ENCODE results near the gene GAS6. TPM values are rescaled to one million over a fixed set of nuclear protein-coding genes. Genes with fewer than 3 reads are reported as not detected.

GAS6 gene
- polyA plus RNA-seq, 1 donor from 2014 or later, result 52.4 TPM

DNA sequence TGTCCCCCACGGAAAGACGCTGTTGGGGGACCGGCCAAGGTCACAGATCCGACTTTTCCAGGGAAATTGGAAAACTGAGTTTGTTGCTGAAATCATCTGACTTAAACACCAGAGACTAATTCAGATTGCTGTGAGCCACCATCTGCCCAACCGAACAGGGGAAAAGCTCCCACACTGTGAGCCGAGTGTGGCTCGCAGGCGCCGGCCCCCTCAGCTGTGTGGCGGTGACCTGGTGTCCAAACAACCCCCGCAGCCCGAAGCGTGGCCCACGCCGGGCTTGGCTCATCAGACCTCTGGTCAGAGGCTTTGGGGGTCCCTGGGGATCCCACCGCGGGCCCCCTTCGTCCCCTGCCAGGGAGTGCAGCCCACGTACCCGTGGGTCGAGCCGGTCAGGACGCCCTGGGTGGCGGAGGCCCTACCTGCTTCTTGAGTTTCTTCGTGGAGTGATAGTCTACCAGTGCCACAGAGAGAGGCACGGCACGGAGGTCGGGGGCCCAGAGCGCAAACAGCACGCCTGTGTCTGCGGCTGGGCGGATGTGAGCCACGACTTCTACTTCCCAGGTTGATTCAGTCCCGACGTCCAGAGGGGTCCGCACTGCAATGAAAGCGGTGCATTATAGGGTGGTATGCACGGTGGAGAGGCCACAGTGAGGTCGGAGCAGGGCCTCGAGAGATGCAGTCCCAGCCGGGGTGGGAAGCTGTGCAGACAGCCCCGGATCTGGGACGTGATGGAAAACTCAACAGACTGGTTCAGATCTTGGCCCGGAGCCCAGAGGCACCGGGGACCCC lies 40.7 kb downstream of the GAS6 start:
- Histone ChIP-seq H3K9ac (ENCODE audit: low read length) (no peak overlapping the region), H3K4me2 (ENCODE audit: low read length) (no peak overlapping the region), H4K20me1 (ENCODE audit: insufficient read depth) (no peaks in the 10 kb centered on the region), H3K4me3 (ENCODE audit: low read length) (no peak overlapping the region), H3K27me3 (ENCODE audit: insufficient read depth, low read depth, low read length) (no peaks in the 10 kb centered on the region), H3K79me2 (replicated peaks; ENCODE audit: insufficient read depth, low read length) (no peaks in the 10 kb centered on the region), H2AFZ (ENCODE audit: low read depth, low read length) (no peak overlapping the region), H3K36me3 (ENCODE audit: insufficient read depth, low read length) (no peaks in the 10 kb centered on the region), H3K9me2 (ENCODE audit: insufficient read depth, low read length) (no peaks in the 10 kb centered on the region), H3F3A (ENCODE audit: insufficient read depth, low read length, poor library complexity, severe bottlenecking) (no peaks in the 10 kb centered on the region), H3K9me3 (ENCODE audit: low read length) (no peaks in the 10 kb centered on the region), H3K27ac (ENCODE audit: low read length) (no peak overlapping the region)
- TF ChIP-seq POLR2AphosphoS5 (IDR thresholded peaks at IDR 0.05), result no peak

DNA sequence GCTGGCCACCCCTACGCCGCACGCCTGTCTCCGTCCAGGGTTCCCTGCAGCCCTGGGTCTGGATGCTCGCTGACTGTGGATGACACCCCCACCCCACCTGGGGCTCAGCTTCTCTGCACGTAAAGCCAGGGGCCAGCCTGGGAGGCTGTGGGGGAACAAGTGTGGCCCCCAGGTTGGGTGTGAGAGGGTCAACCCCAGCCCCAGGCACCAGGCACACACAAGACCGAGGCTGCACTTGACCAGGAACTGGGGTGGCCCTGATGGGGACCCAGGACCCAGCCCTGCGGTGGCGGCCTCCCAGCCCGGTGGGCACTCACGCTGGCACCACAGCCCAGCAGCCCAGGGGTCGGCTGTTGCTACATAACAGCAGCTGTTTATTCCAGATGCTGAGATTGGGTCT lies 41.6 kb downstream of the GAS6 start:
- H3K27me3 ChIP-seq (ENCODE audit: insufficient read depth, low read depth, low read length), result no peaks in the 10 kb centered on the region
- no peak overlapping the region for H3K4me3 ChIP-seq (ENCODE audit: low read length)
- H4K20me1 ChIP-seq (ENCODE audit: insufficient read depth), result no peaks in the 10 kb centered on the region
- no peaks in the 10 kb centered on the region for H3K36me3 ChIP-seq (ENCODE audit: insufficient read depth, low read length)
- no peak overlapping the region for H2AFZ ChIP-seq (ENCODE audit: low read depth, low read length)
- no peaks in the 10 kb centered on the region for H3F3A ChIP-seq (ENCODE audit: insufficient read depth, low read length, poor library complexity, severe bottlenecking)
- no peaks in the 10 kb centered on the region for H3K9me2 ChIP-seq (ENCODE audit: insufficient read depth, low read length)
- no peak overlapping the region for H3K4me2 ChIP-seq (ENCODE audit: low read length)
- TF ChIP-seq, protein P1, sequence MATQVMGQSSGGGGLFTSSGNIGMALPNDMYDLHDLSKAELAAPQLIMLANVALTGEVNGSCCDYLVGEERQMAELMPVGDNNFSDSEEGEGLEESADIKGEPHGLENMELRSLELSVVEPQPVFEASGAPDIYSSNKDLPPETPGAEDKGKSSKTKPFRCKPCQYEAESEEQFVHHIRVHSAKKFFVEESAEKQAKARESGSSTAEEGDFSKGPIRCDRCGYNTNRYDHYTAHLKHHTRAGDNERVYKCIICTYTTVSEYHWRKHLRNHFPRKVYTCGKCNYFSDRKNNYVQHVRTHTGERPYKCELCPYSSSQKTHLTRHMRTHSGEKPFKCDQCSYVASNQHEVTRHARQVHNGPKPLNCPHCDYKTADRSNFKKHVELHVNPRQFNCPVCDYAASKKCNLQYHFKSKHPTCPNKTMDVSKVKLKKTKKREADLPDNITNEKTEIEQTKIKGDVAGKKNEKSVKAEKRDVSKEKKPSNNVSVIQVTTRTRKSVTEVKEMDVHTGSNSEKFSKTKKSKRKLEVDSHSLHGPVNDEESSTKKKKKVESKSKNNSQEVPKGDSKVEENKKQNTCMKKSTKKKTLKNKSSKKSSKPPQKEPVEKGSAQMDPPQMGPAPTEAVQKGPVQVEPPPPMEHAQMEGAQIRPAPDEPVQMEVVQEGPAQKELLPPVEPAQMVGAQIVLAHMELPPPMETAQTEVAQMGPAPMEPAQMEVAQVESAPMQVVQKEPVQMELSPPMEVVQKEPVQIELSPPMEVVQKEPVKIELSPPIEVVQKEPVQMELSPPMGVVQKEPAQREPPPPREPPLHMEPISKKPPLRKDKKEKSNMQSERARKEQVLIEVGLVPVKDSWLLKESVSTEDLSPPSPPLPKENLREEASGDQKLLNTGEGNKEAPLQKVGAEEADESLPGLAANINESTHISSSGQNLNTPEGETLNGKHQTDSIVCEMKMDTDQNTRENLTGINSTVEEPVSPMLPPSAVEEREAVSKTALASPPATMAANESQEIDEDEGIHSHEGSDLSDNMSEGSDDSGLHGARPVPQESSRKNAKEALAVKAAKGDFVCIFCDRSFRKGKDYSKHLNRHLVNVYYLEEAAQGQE (IDR thresholded peaks at IDR 0.05; ENCODE audit: borderline replicate concordance), result no peak
- TF ChIP-seq, protein P2, sequence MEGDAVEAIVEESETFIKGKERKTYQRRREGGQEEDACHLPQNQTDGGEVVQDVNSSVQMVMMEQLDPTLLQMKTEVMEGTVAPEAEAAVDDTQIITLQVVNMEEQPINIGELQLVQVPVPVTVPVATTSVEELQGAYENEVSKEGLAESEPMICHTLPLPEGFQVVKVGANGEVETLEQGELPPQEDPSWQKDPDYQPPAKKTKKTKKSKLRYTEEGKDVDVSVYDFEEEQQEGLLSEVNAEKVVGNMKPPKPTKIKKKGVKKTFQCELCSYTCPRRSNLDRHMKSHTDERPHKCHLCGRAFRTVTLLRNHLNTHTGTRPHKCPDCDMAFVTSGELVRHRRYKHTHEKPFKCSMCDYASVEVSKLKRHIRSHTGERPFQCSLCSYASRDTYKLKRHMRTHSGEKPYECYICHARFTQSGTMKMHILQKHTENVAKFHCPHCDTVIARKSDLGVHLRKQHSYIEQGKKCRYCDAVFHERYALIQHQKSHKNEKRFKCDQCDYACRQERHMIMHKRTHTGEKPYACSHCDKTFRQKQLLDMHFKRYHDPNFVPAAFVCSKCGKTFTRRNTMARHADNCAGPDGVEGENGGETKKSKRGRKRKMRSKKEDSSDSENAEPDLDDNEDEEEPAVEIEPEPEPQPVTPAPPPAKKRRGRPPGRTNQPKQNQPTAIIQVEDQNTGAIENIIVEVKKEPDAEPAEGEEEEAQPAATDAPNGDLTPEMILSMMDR (IDR thresholded peaks at IDR 0.05; ENCODE audit: poor library complexity, severe bottlenecking), result no peak
- TF ChIP-seq POLR2AphosphoS5 (IDR thresholded peaks at IDR 0.05), result no peak
- no peak for TF ChIP-seq EP300 (conservative IDR thresholded peaks at IDR 0.05; ENCODE audit: poor library complexity, severe bottlenecking)
- H3K9ac ChIP-seq (ENCODE audit: low read length), result no peak overlapping the region
- H3K9me3 ChIP-seq (ENCODE audit: low read length), result no peaks in the 10 kb centered on the region
- H3K79me2 ChIP-seq (replicated peaks; ENCODE audit: insufficient read depth, low read length), result no peaks in the 10 kb centered on the region
- H3K27ac ChIP-seq (ENCODE audit: low read length), result no peak overlapping the region

DNA sequence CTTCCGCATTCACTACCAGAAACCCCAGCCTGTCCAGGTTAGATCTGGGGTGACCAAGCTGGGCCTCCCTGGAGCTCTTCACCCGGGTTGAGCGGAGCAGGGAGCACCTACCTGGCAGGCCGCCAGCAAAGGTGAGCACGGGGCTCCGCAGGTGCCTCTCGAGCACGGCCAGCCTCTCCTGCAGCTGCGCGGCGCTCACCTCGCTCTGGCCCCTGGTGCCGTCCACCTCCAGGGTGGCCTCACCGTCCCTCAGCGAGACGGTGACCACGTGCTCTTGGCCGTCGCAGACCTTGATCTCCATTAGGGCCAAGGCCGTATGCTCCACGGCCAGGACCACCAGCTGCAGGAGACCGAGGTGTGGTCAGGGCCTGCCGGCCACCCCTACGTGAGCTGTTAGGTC lies 42.0 kb downstream of the GAS6 start:
- Histone ChIP-seq H3K4me2 (ENCODE audit: low read length) (no peak overlapping the region), H3K27me3 (ENCODE audit: insufficient read depth, low read depth, low read length) (no peaks in the 10 kb centered on the region), H3K9ac (ENCODE audit: low read length) (no peak overlapping the region)

More for the DNA sequence above, 42.0 kb downstream of the GAS6 start:
- TF ChIP-seq, protein P2 (IDR thresholded peaks at IDR 0.05; ENCODE audit: poor library complexity, severe bottlenecking), result no peak
- TF ChIP-seq, protein P1 (IDR thresholded peaks at IDR 0.05; ENCODE audit: borderline replicate concordance), result no peak
- TF ChIP-seq TAF1 (IDR thresholded peaks at IDR 0.05; ENCODE audit: low read depth) (no peak), MXI1 (conservative IDR thresholded peaks at IDR 0.05; ENCODE audit: poor library complexity, severe bottlenecking) (no peak)
- Histone ChIP-seq H4K20me1 (ENCODE audit: insufficient read depth) (no peaks in the 10 kb centered on the region), H2AFZ (ENCODE audit: low read depth, low read length) (no peak overlapping the region), H3K36me3 (ENCODE audit: insufficient read depth, low read length) (no peaks in the 10 kb centered on the region), H3K79me2 (replicated peaks; ENCODE audit: insufficient read depth, low read length) (no peaks in the 10 kb centered on the region), H3K9me3 (ENCODE audit: low read length) (no peaks in the 10 kb centered on the region), H3K4me3 (ENCODE audit: low read length) (no peak overlapping the region), H3F3A (ENCODE audit: insufficient read depth, low read length, poor library complexity, severe bottlenecking) (no peaks in the 10 kb centered on the region), H3K9me2 (ENCODE audit: insufficient read depth, low read length) (no peaks in the 10 kb centered on the region), H3K27ac (ENCODE audit: low read length) (no peak overlapping the region)
